ENCODE results near the gene PDXK. TPM values are rescaled to one million over a fixed set of nuclear protein-coding genes. Genes with fewer than 3 reads are reported as not detected.

The PDXK gene
- total RNA-seq, 1 donor from 2014 or later: 195 TPM

GRCh38 chr21:43811262-43812105 is 92.6 kb downstream of the PDXK start:
- H3K4me3 ChIP-seq: peak overlapping the region; percentile 47
- no peaks in the 10 kb centered on the region for H3K27me3 ChIP-seq (ENCODE audit: low read depth)
- DNase-seq (no peak), ATAC-seq (peak; percentile 2 to 10)
- H3K4me1 ChIP-seq: peaks cover 24% of the 10 kb centered on the region
- peak overlapping the region; percentile 32 for H3K27ac ChIP-seq
- intact Hi-C loops (cut with DNase I): no loop called here
- TF ChIP-seq CTCF (IDR thresholded peaks at IDR 0.05): no peak
- no peaks in the 10 kb centered on the region for H3K9me3 ChIP-seq
- peaks cover 7% of the 10 kb centered on the region for H3K36me3 ChIP-seq

Other genes with a start within 250 kb of the PDXK start
- gene HSF2BP, start 59.6 kb upstream of the PDXK start, total RNA-seq: 0.32 TPM
- 18.1 TPM for gene RRP1B, start 59.6 kb upstream of the PDXK start, total RNA-seq
- gene CSTB, start 57.2 kb downstream of the PDXK start, total RNA-seq: 154 TPM
- gene RRP1, start 70.4 kb downstream of the PDXK start, total RNA-seq: 13.6 TPM
- 83.3 TPM for gene AGPAT3, start 146.1 kb downstream of the PDXK start, total RNA-seq

Measured in lower lobe of right lung (tissue), 2 donors.